K562 (cell line): ENCODE results near the gene CREG1.

ENCODE experiments used
- CHD2 ChIP-seq: IDR thresholded peaks from 2 replicates; pipeline ENCODE4 v1.6.1; 2011; ENCODE audit warnings: low read depth, low read length
- CHD4 ChIP-seq: fragments of 200-600 bp; sonication (generic); IDR thresholded peaks from 3 replicates; pipeline ENCODE4 v1.6.1; 2012; ENCODE audit warnings: low read depth, mild to moderate bottlenecking, mixed read lengths, low read length, inconsistent platforms; ENCODE audit not compliant: insufficient read depth, insufficient replicate concordance, poor library complexity, severe bottlenecking
- ELF1 ChIP-seq: fragments of 200-800 bp; sonication (Bioruptor generic); IDR thresholded peaks from 2 replicates; pipeline ENCODE4 v1.6.1; 2016; ENCODE audit warnings: missing genetic modification characterization, missing compliant biosample characterization
- HDGF ChIP-seq: fragments of 450-650 bp; IDR thresholded peaks from 2 replicates; pipeline ENCODE4 v1.6.1; 2016
- KDM1A ChIP-seq, 2 experiments: fragments of 450-650 bp; IDR thresholded peaks; 2 replicates each; pipeline ENCODE4 v1.6.1; 2016; ENCODE audit warnings: mild to moderate bottlenecking in 2 of 2
- NCOA2 ChIP-seq, 2 experiments: fragments of 450-650 bp; IDR thresholded peaks; 2 replicates each; pipeline ENCODE4 v1.6.1; 2018; ENCODE audit warnings: mild to moderate bottlenecking in 2 of 2, moderate library complexity in 1 of 2; ENCODE audit not compliant: partially characterized antibody in 2 of 2
- POLR2AphosphoS5 ChIP-seq: IDR thresholded peaks from 2 replicates; pipeline ENCODE4 v1.6.1; 2011; ENCODE audit warnings: mild to moderate bottlenecking, low read depth, low read length, moderate library complexity; ENCODE audit not compliant: control insufficient read depth, insufficient read depth
- RBM34 ChIP-seq: fragments of 200-400 bp; formaldehyde crosslinking; IDR thresholded peaks from 2 replicates; pipeline ENCODE4 v1.6.1; 2018; ENCODE audit warnings: low read length, borderline replicate concordance; ENCODE audit not compliant: insufficient read depth
- SRSF7 ChIP-seq: fragments of 200-400 bp; formaldehyde crosslinking; optimal IDR thresholded peaks from 2 replicates; pipeline ENCODE3; 2017; ENCODE audit warnings: mild to moderate bottlenecking, low read depth, low read length
- TBP ChIP-seq: optimal IDR thresholded peaks from 2 replicates; pipeline ENCODE3; 2011; ENCODE audit warnings: low read depth, low read length, improper control_type of control experiment
- ZNF644 ChIP-seq: fragments of 200-800 bp; sonication (Bioruptor generic); IDR thresholded peaks from 2 replicates; pipeline ENCODE4 v1.6.1; 2016; ENCODE audit warnings: low read depth, missing genetic modification characterization, missing compliant biosample characterization
- TF ChIP-seq, protein P1 (sequence below), 3 experiments: IDR thresholded peaks in 2 of 3; conservative IDR thresholded peaks in 1 of 3; 2 replicates each; pipeline ENCODE4 v1.5.1; 2011 to 2012; ENCODE audit warnings: low read length in 3 of 3, mild to moderate bottlenecking in 3 of 3, control low read depth in 2 of 3, improper control_type of control experiment in 1 of 3, inconsistent platforms in 1 of 3, low read depth in 1 of 3, mixed read lengths in 1 of 3, moderate library complexity in 1 of 3; ENCODE audit not compliant: insufficient read depth in 2 of 3
- TF ChIP-seq, protein P2 (sequence below): fragments of 250-450 bp; sonication (Bioruptor Pico); IDR thresholded peaks from 2 replicates; pipeline ENCODE4 v1.9.0; 2021; ENCODE audit warnings: mild to moderate bottlenecking
- TF ChIP-seq, protein P3 (sequence below): fragments of 450-650 bp; IDR thresholded peaks from 2 replicates; pipeline ENCODE4 v1.6.1; 2018; ENCODE audit not compliant: partially characterized antibody

DNA sequence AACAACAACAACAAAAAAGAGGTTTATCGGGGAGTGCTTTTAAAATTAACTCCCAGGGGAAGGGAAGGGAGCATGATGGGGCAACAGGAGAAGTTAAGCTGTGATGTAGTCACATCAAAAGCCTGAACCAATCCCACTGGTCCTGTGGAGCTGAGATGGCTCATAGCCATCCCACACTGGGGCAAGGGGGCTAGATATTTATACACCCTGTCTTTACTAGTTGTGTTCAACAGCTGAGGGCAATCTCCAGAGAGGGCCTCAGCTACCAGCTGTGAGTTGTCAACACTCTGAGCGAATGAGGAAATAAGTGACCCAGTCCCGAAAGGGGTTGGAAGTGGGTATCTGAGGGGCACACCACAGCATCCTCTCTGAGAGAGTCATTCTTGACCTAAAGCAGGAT is 31.0 kb upstream of the CREG1 start:
- TF ChIP-seq ELF1 (tag) (no peak), POLR2AphosphoS5 (no peak), ZNF644 (no peak), RBM34 (no peak), KDM1A (IDR thresholded peaks at IDR 0.05) (no peak), NCOA2 (IDR thresholded peaks at IDR 0.05; ENCODE audit: partially characterized antibody in 2 of 2) (no peak), CHD2 (no peak), TBP (no peak), SRSF7 (no peak), CHD4 (no peak), HDGF (no peak)
- TF ChIP-seq, protein P1, sequence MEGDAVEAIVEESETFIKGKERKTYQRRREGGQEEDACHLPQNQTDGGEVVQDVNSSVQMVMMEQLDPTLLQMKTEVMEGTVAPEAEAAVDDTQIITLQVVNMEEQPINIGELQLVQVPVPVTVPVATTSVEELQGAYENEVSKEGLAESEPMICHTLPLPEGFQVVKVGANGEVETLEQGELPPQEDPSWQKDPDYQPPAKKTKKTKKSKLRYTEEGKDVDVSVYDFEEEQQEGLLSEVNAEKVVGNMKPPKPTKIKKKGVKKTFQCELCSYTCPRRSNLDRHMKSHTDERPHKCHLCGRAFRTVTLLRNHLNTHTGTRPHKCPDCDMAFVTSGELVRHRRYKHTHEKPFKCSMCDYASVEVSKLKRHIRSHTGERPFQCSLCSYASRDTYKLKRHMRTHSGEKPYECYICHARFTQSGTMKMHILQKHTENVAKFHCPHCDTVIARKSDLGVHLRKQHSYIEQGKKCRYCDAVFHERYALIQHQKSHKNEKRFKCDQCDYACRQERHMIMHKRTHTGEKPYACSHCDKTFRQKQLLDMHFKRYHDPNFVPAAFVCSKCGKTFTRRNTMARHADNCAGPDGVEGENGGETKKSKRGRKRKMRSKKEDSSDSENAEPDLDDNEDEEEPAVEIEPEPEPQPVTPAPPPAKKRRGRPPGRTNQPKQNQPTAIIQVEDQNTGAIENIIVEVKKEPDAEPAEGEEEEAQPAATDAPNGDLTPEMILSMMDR (IDR thresholded peaks at IDR 0.05 in 2 of 3, conservative IDR thresholded peaks at IDR 0.05 in 1 of 3; ENCODE audit: insufficient read depth in 2 of 3, low read depth in 1 of 3, low read length in 3 of 3) = no peak
- TF ChIP-seq, protein P2, sequence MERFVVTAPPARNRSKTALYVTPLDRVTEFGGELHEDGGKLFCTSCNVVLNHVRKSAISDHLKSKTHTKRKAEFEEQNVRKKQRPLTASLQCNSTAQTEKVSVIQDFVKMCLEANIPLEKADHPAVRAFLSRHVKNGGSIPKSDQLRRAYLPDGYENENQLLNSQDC (CRISPR knock-in tag) = no peak
- TF ChIP-seq, protein P3, sequence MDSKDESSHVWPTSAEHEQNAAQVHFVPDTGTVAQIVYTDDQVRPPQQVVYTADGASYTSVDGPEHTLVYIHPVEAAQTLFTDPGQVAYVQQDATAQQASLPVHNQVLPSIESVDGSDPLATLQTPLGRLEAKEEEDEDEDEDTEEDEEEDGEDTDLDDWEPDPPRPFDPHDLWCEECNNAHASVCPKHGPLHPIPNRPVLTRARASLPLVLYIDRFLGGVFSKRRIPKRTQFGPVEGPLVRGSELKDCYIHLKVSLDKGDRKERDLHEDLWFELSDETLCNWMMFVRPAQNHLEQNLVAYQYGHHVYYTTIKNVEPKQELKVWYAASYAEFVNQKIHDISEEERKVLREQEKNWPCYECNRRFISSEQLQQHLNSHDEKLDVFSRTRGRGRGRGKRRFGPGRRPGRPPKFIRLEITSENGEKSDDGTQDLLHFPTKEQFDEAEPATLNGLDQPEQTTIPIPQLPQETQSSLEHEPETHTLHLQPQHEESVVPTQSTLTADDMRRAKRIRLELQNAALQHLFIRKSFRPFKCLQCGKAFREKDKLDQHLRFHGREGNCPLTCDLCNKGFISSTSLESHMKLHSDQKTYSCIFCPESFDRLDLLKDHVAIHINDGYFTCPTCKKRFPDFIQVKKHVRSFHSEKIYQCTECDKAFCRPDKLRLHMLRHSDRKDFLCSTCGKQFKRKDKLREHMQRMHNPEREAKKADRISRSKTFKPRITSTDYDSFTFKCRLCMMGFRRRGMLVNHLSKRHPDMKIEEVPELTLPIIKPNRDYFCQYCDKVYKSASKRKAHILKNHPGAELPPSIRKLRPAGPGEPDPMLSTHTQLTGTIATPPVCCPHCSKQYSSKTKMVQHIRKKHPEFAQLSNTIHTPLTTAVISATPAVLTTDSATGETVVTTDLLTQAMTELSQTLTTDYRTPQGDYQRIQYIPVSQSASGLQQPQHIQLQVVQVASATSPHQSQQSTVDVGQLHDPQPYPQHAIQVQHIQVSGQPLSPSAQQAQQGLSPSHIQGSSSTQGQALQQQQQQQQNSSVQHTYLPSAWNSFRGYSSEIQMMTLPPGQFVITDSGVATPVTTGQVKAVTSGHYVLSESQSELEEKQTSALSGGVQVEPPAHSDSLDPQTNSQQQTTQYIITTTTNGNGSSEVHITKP = no peak
